ENCODE measurements around the gene C1QTNF6. TPM values are rescaled to one million over a fixed set of nuclear protein-coding genes. Genes with fewer than 3 reads are reported as not detected.
A peak's percentile ranks its signal among the peaks of the same experiment; 100 is the strongest.

C1QTNF6 gene
- total and polyA plus RNA-seq, 10 of the 15 experiments (the other 5 are each of a cell fraction or from before 2014, with no cell fraction given): 0.16 to 4.1 (median 1.3) TPM

DNA sequence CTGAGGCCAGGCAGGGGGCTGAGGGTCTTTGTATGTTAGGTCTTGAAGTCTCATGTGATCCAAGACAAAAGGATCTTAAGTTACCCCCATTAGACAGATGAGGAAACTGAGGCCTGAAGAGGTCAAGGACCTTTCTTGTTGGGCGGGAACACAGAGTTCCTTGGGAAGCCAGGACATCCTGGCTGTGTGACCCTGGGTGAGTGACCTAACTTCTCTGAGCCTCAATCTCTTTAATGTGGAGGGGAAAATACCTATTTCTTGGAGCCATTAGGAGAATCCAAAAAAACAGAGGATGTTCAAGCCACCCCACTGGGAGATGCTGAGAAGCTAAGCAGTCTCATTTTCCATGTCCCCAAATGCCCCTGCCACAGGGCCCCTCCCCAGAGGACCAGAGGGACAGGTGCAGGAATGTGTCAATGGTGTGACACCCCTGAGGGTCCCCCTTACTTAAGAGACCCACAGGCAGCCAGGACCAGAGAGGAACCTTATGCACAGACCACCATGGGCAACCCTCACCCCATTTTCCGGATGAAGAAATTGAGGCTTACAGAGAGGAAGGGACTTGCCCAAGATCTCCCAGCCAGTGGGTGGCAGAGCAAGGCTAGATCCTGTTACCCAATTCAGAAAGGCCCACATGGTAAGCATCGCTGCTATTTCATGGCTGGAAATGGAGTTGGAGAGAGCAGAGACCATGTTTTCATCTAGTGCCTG is 48.0 kb upstream of the C1QTNF6 start:
- FAIRE-seq: no peak
- Histone ChIP-seq H3K9ac (ENCODE audit: control insufficient read depth, insufficient read depth, low read length) (peak overlapping the region; percentile 10; the same call in 1 of the 2 replicates), H3K4me1 (ENCODE audit: control insufficient read depth, insufficient read depth, low read length) (peaks cover 86% of the 10 kb centered on the region), H3K27me3 (replicated peaks in 1 of 2; ENCODE audit: control insufficient read depth in 2 of 2, insufficient read depth in 2 of 2, low read length in 1 of 2) (no peaks in the 10 kb centered on the region), H3K36me3 (ENCODE audit: control insufficient read depth in 2 of 2, insufficient read depth in 2 of 2, low read length in 1 of 2) (peaks cover 54 to 55% of the 10 kb centered on the region in 2 experiments), H3K79me2 (ENCODE audit: control insufficient read depth, insufficient read depth, low read length) (peaks cover 69% of the 10 kb centered on the region), H3K27ac (ENCODE audit: control insufficient read depth, insufficient read depth) (peak overlapping the region; percentile 66), H3K9me3 (replicated peaks; ENCODE audit: control insufficient read depth, insufficient read depth, low read length) (no peaks in the 10 kb centered on the region), H3K4me3 (0 out of 2 replicates have a peak overlapping the region, but pooled peaks have one; percentile 26), H2AFZ (ENCODE audit: control insufficient read depth, low read depth, low read length) (no peak overlapping the region), H4K20me1 (ENCODE audit: control insufficient read depth, insufficient read depth) (peaks cover 10% of the 10 kb centered on the region; the same call in 1 of the 2 replicates), H3K4me2 (ENCODE audit: control insufficient read depth, insufficient read depth) (peak overlapping the region; percentile 67)
- in situ Hi-C loops (cut with MboI): no loop called here
- RAD21 ChIA-PET (ENCODE audit: unreplicated experiment): interaction anchor here (0.9 kb wide), 1 partner anchor 21 kb away, joined by 3 read pairs; no protein-coding TSS in a partner anchor
- TF ChIP-seq NFXL1 (IDR thresholded peaks at IDR 0.05; ENCODE audit: borderline replicate concordance) (0 out of 2 replicates have a peak, but pooled peaks have one; percentile 61), ZNF217 (IDR thresholded peaks at IDR 0.05) (peak; percentile 17; the same call in 1 of the 2 replicates), RELA (IDR thresholded peaks at IDR 0.05; ENCODE audit: borderline replicate concordance, partially characterized antibody) (no peak)
- TF ChIP-seq, protein P1, sequence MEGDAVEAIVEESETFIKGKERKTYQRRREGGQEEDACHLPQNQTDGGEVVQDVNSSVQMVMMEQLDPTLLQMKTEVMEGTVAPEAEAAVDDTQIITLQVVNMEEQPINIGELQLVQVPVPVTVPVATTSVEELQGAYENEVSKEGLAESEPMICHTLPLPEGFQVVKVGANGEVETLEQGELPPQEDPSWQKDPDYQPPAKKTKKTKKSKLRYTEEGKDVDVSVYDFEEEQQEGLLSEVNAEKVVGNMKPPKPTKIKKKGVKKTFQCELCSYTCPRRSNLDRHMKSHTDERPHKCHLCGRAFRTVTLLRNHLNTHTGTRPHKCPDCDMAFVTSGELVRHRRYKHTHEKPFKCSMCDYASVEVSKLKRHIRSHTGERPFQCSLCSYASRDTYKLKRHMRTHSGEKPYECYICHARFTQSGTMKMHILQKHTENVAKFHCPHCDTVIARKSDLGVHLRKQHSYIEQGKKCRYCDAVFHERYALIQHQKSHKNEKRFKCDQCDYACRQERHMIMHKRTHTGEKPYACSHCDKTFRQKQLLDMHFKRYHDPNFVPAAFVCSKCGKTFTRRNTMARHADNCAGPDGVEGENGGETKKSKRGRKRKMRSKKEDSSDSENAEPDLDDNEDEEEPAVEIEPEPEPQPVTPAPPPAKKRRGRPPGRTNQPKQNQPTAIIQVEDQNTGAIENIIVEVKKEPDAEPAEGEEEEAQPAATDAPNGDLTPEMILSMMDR (IDR thresholded peaks at IDR 0.05 in 2 of 3, conservative IDR thresholded peaks at IDR 0.05 in 1 of 3; ENCODE audit: control insufficient read depth in 2 of 3, extremely low read depth in 1 of 3, insufficient read depth in 1 of 3, low read depth in 3 of 3, low read length in 3 of 3): 0 out of 6 replicates have a peak, but pooled peaks of 1 of the 3 experiments have one; percentile 0
- POLR2A ChIA-PET: interaction anchor here (12.5 kb wide), 1 partner anchor 15 kb away, joined by 246 read pairs; no protein-coding TSS in a partner anchor
- BruUV-seq (replicated peaks): no TSS peak
- no peak for DNase-seq (ENCODE audit: low read depth, low spot score)
- intact Hi-C loops (cut with micrococcal nuclease; ENCODE audit: unreplicated experiment): no loop called here
- WGBS (ENCODE audit: insufficient coverage, insufficient replicate concordance, low lambda C conversion rate, missing lambda C conversion rate): 65% methylated on average over 3 of the region's 3 CpGs
- SMC1A ChIA-PET (ENCODE audit: uncharacterized antibody, unreplicated experiment): interaction anchor here (2.1 kb wide), 1 partner anchor 18 kb away, joined by 11 read pairs; no protein-coding TSS in a partner anchor
- CTCF ChIA-PET: interaction anchor here (1.6 kb wide), 1 partner anchor 20 kb away, joined by 3 read pairs; no protein-coding TSS in a partner anchor
- ATAC-seq: no peak

Measured in GM12878 (cell line).